OCI-LY7 (cell line): ENCODE data around the gene MARCHF7. TPM values are rescaled to one million over a fixed set of nuclear protein-coding genes. Genes with fewer than 3 reads are reported as not detected.
"Not testable (repeated sequence)": the region's sequence is repeated elsewhere in the genome, so short reads cannot be mapped to it uniquely, and the experiment has no call there.

Source experiments
- BruUV-seq: library from RNA; stranded (reverse); fragments of 400-500 nt; replicated peaks from 2 replicates; lab custom pipeline; 2021; lab: Mats Ljungman, UMichigan
- CTCF ChIA-PET: fragments of 300-600 bp; sonication (Branson Sonifier 250); formaldehyde crosslinking; loops from one replicate; lab custom pipeline; 2022; ENCODE audit warnings: antibody characterized with exemption; ENCODE audit not compliant: unreplicated experiment; lab: Charles Lee
- POLR2A ChIA-PET: fragments of 300-600 bp; sonication (Branson Sonifier 250); formaldehyde crosslinking; loops from one replicate; lab custom pipeline; 2022; ENCODE audit warnings: antibody characterized with exemption; lab: Charles Lee
- DNase-seq: peaks from one replicate; pipeline ENCODE4 v3.0.0-alpha.2; 2015; ENCODE audit warnings: low spot score
- H2AFZ ChIP-seq: fragments of 200-600 bp; sonication (generic), shearing (Covaris generic); 2 replicates; pipeline ENCODE4 v1.6.1; 2014; ENCODE audit warnings: mild to moderate bottlenecking, antibody characterized with exemption, low read length, moderate library complexity
- H3K27ac ChIP-seq: fragments of 200-600 bp; sonication (generic); 2 replicates; pipeline ENCODE4 v1.5.1; 2014; ENCODE audit warnings: mixed run types, low read depth, mild to moderate bottlenecking, moderate library complexity, low read length, inconsistent platforms; ENCODE audit not compliant: poor library complexity, severe bottlenecking
- H3K36me3 ChIP-seq: fragments of 200-600 bp; sonication (generic); 2 replicates; pipeline ENCODE4 v1.6.1; 2014; ENCODE audit warnings: mild to moderate bottlenecking, antibody characterized with exemption, low read length, moderate library complexity, mixed read lengths; ENCODE audit not compliant: insufficient read depth
- H3K4me1 ChIP-seq: fragments of 200-600 bp; sonication (generic); 2 replicates; pipeline ENCODE4 v1.5.1; 2014; ENCODE audit warnings: mild to moderate bottlenecking, low read length; ENCODE audit not compliant: insufficient read depth, poor library complexity, severe bottlenecking
- H3K4me2 ChIP-seq: fragments of 200-600 bp; sonication (generic); 2 replicates; pipeline ENCODE4 v1.6.1; 2014; ENCODE audit warnings: mild to moderate bottlenecking, low read length
- H3K4me3 ChIP-seq: fragments of 200-600 bp; sonication (generic); 2 replicates; pipeline ENCODE4 v1.5.1; 2014; ENCODE audit warnings: mild to moderate bottlenecking, low read depth, low read length; ENCODE audit not compliant: poor library complexity, severe bottlenecking
- H3K79me2 ChIP-seq: fragments of 200-600 bp; sonication (generic); 2 replicates; pipeline ENCODE4 v1.6.1; 2016; ENCODE audit warnings: low read depth, mild to moderate bottlenecking, low read length, moderate library complexity, mixed read lengths; ENCODE audit not compliant: insufficient read depth
- H3K9me2 ChIP-seq: fragments of 200-600 bp; sonication (generic); 2 replicates; pipeline ENCODE4 v1.6.1; 2016; ENCODE audit warnings: mild to moderate bottlenecking, low read length, mixed read lengths; ENCODE audit not compliant: insufficient read depth
- H3K9me3 ChIP-seq: fragments of 200-600 bp; sonication (generic); 2 replicates; pipeline ENCODE4 v1.6.1; 2014; ENCODE audit warnings: mild to moderate bottlenecking, mixed run types, low read length, mixed read lengths
- H4K20me1 ChIP-seq: fragments of 200-600 bp; sonication (generic); 2 replicates; pipeline ENCODE4 v1.6.1; 2014; ENCODE audit warnings: mild to moderate bottlenecking, antibody characterized with exemption, low read length, moderate library complexity, mixed read lengths; ENCODE audit not compliant: insufficient read depth
- EZH2phosphoT487 ChIP-seq: fragments of 200-600 bp; sonication (generic); IDR thresholded peaks from 2 replicates; pipeline ENCODE4 v1.6.1; 2018; ENCODE audit warnings: low read depth, borderline replicate concordance, mild to moderate bottlenecking, mixed run types, antibody characterized with exemption, low read length, moderate library complexity, mixed read lengths
- intact Hi-C: fragments of 100-400 bp; cut with micrococcal nuclease; formaldehyde crosslinking; loops from one replicate; pipeline ENCODE4 v1.10.0; 2022; ENCODE audit not compliant: unreplicated experiment
- total RNA-seq, 2 experiments: library from RNA; depleted of rRNA in 1 of 2; stranded (reverse); fragments of >200 nt in 1 of 2; shearing (Covaris generic) in 1 of 2; gene quantifications; 2 replicates each; pipeline ENCODE4 v1.2.3, GENCODE V29; 2014 to 2022
- TF ChIP-seq, protein P1 (sequence below): fragments of 200-600 bp; sonication (generic); conservative IDR thresholded peaks from 2 replicates; pipeline ENCODE4 v1.5.1; 2014; ENCODE audit warnings: mild to moderate bottlenecking, antibody characterized with exemption, low read length, moderate library complexity, mixed read lengths

The MARCHF7 gene
- total RNA-seq, 2 experiments from 2014 or later: 48.8 to 69.6 TPM

DNA sequence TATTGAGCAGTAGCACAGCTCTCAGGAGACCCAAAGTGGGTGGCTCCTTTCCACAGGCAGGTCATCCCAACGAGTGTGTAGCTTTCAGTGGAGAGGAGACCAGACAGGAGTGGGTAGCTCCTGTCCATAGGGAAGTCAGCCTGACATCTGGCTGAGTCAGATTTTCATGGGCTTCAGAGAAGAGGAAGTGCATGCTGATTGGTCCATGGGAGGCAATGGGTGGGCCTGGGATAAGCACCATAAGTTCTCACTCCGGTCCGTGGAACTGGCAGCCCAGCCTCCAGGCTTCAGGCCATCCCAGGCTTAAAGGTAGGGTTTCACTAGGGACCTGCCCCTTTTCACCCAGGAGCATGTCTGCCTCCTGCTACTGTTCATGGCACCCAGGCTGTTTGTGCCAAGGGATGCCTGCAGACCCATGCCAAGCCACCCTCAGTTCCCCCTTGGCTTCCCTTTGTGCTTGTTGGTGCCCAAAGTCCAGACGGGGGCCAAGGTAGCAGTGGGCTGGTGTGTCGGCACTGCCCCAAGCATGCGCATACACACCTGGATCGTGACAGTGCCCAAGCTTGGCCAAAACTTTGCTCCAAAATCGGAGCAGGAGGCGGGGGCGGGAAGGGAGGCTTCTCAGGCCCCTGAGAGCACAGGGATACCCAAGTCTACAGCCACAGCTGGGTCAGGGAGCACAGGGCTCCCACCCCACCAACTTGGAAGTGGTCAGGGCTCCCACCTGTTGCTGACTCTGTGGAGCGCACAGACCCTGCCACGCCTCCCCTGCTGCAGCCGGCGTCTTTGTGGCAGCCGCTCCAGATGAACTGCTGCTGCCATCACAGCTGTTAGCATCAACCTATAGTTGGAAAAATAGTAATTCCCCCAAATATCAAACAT lies 26.4 kb downstream of the MARCHF7 start:
- ChIA-PET POLR2A (interaction anchor here (0.9 kb wide), 1 partner anchor 8 kb away, joined by 3 read pairs; no protein-coding TSS in a partner anchor), CTCF (no interaction called here)
- TF ChIP-seq, protein P1, sequence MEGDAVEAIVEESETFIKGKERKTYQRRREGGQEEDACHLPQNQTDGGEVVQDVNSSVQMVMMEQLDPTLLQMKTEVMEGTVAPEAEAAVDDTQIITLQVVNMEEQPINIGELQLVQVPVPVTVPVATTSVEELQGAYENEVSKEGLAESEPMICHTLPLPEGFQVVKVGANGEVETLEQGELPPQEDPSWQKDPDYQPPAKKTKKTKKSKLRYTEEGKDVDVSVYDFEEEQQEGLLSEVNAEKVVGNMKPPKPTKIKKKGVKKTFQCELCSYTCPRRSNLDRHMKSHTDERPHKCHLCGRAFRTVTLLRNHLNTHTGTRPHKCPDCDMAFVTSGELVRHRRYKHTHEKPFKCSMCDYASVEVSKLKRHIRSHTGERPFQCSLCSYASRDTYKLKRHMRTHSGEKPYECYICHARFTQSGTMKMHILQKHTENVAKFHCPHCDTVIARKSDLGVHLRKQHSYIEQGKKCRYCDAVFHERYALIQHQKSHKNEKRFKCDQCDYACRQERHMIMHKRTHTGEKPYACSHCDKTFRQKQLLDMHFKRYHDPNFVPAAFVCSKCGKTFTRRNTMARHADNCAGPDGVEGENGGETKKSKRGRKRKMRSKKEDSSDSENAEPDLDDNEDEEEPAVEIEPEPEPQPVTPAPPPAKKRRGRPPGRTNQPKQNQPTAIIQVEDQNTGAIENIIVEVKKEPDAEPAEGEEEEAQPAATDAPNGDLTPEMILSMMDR: no peak
- TF ChIP-seq EZH2phosphoT487: no peak
- Histone ChIP-seq H4K20me1 (peaks cover 26% of the 10 kb centered on the region), H3K79me2 (peaks cover 84% of the 10 kb centered on the region), H3K4me3 (no peak overlapping the region), H3K4me1 (no peaks in the 10 kb centered on the region), H3K9me2 (no peaks in the 10 kb centered on the region), H2AFZ (no peak overlapping the region), H3K9me3 (no peaks in the 10 kb centered on the region), H3K4me2 (no peak overlapping the region), H3K36me3 (peaks cover 99% of the 10 kb centered on the region), H3K27ac (no peak overlapping the region)
- DNase-seq: no peak
- no TSS peak for BruUV-seq
- intact Hi-C loops: no loop called here

DNA sequence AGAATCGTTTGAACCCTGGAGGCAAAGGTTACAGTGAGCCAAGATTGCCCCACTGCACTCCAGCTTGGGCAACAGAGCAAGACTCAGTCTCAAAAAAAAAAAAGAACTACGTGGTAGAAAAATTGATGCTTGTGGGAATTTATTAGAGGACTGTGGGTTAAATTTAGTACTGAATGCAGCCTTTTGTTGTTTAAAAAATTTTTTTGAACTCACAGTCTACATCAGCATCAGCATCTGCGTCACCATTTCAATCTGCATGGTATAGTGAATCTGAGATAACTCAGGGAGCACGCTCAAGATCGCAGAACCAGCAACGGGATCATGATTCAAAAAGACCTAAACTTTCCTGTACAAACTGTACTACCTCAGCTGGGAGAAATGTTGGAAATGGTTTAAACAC lies 30.5 kb downstream of the MARCHF7 start:
- H3K27ac ChIP-seq: no peak overlapping the region
- H3K79me2 ChIP-seq: peaks cover 54% of the 10 kb centered on the region
- H3K4me2 ChIP-seq: no peak overlapping the region
- H3K9me3 ChIP-seq: no peaks in the 10 kb centered on the region
- H3K4me1 ChIP-seq: no peaks in the 10 kb centered on the region
- no TSS peak for BruUV-seq
- peaks cover 11% of the 10 kb centered on the region; the same call in 1 of the 2 replicates for H4K20me1 ChIP-seq
- no peak overlapping the region for H3K4me3 ChIP-seq
- H3K36me3 ChIP-seq: peaks cover 97% of the 10 kb centered on the region
- intact Hi-C loops: no loop called here
- no peaks in the 10 kb centered on the region for H3K9me2 ChIP-seq
- CTCF ChIA-PET: no interaction called here
- POLR2A ChIA-PET: interaction anchor here (1.3 to 1.4 kb wide), 2 partner anchors 8 to 15 kb away, joined by 3 to 6 read pairs; no protein-coding TSS in a partner anchor
- DNase-seq: no peak
- no peak overlapping the region for H2AFZ ChIP-seq
- TF ChIP-seq EZH2phosphoT487: no peak
- TF ChIP-seq, protein P1: no peak

DNA sequence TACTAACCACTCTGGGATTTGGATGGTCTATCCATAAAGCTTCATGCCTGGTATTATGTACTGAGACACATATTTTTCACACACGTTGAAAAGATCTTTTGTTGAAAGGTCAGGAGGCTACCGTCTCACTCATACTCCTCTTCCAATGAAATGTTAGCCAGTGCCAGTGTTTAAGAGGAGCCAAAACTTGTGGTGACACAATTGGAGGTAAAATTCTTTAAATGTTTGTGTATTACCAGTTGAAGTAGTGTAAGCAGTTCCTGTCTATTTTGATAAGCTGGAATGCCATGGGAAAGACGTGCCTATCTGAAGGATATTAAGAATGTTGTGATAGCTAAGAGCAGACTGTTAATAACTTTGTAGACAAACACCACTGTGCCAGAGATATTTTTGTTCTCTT lies 32.1 kb downstream of the MARCHF7 start:
- ChIA-PET CTCF (no interaction called here), POLR2A (interaction anchor here (0.5 to 1.4 kb wide), 4 partner anchors 10 to 528 kb away, joined by 3 to 6 read pairs (median 4); no protein-coding TSS in a partner anchor)
- H3K9me3 ChIP-seq: no peaks in the 10 kb centered on the region
- TF ChIP-seq, protein P1: no peak
- no peak for TF ChIP-seq EZH2phosphoT487
- BruUV-seq: no TSS peak
- peaks cover 97% of the 10 kb centered on the region for H3K36me3 ChIP-seq
- intact Hi-C loops: no loop called here
- no peak overlapping the region for H3K27ac ChIP-seq
- DNase-seq: no peak
- no peak overlapping the region for H3K4me3 ChIP-seq
- H3K9me2 ChIP-seq: no peaks in the 10 kb centered on the region
- H3K4me1 ChIP-seq: no peaks in the 10 kb centered on the region
- H3K4me2 ChIP-seq: no peak overlapping the region
- H4K20me1 ChIP-seq: peaks cover 6% of the 10 kb centered on the region; the same call in 1 of the 2 replicates
- no peak overlapping the region for H2AFZ ChIP-seq
- peaks cover 52% of the 10 kb centered on the region for H3K79me2 ChIP-seq

DNA sequence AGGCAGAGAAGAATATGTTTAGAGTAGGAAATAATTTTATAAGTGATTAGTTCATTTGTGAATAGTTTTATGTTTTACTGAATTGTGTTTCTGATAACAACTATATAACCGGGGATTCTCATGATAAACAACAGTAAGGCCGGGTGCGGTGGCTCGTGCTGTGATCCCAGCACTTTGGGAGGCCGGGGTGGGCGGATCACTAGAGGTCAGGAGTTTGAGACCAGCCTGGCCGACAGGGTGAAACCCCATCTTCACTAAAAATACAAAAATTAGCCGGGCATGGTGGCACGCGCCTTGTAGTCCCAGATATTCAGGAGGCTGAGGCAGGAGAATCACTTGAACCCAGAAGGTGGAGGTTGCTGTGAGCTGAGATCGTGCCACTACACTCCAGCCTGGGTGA lies 32.9 kb downstream of the MARCHF7 start:
- H3K9me2 ChIP-seq, H2AFZ ChIP-seq, H3K4me2 ChIP-seq, H3K9me3 ChIP-seq, CTCF ChIA-PET, DNase-seq, H3K4me1 ChIP-seq, H3K4me3 ChIP-seq, intact Hi-C loops, POLR2A ChIA-PET, H3K27ac ChIP-seq, H4K20me1 ChIP-seq, BruUV-seq: not testable (repeated sequence)
- Histone ChIP-seq H3K79me2 (peaks cover 43% of the 10 kb centered on the region), H3K36me3 (peaks cover 97% of the 10 kb centered on the region)
